K562 (cell line): ENCODE data around the gene ZNF853.

Source experiments
- ATF1 ChIP-seq, 2 experiments: fragments of 450-650 bp in 1 of 2; IDR thresholded peaks; 2 replicates each; pipeline ENCODE4 v1.6.1; 2016; ENCODE audit warnings: missing compliant biosample characterization in 1 of 2, missing genetic modification characterization in 1 of 2
- CHD4 ChIP-seq: fragments of 200-600 bp; sonication (generic); IDR thresholded peaks from 3 replicates; pipeline ENCODE4 v1.6.1; 2012; ENCODE audit warnings: low read depth, mild to moderate bottlenecking, mixed read lengths, low read length, inconsistent platforms; ENCODE audit not compliant: insufficient read depth, insufficient replicate concordance, poor library complexity, severe bottlenecking
- CTCF ChIP-seq, 3 experiments: IDR thresholded peaks in 2 of 3; conservative IDR thresholded peaks in 1 of 3; 2 replicates each; pipeline ENCODE4 v1.5.1; 2011 to 2012; ENCODE audit warnings: low read length in 3 of 3, mild to moderate bottlenecking in 3 of 3, control low read depth in 2 of 3, improper control_type of control experiment in 1 of 3, inconsistent platforms in 1 of 3, low read depth in 1 of 3, mixed read lengths in 1 of 3, moderate library complexity in 1 of 3; ENCODE audit not compliant: insufficient read depth in 2 of 3
- ZNF232 ChIP-seq: sonication (generic); formaldehyde crosslinking; IDR thresholded peaks from 2 replicates; pipeline ENCODE4 v1.8.0; 2022; ENCODE audit warnings: mild to moderate bottlenecking, missing genetic modification reagents
- ZNF586 ChIP-seq: fragments of 450-650 bp; formaldehyde crosslinking; conservative IDR thresholded peaks from 2 replicates; pipeline ENCODE4 v1.4.0; 2020; ENCODE audit warnings: mild to moderate bottlenecking, moderate library complexity
- TF ChIP-seq, protein P1 (sequence below): fragments of 250-450 bp; sonication (Bioruptor Pico); IDR thresholded peaks from 2 replicates; pipeline ENCODE4 v1.8.0; 2021; ENCODE audit warnings: mild to moderate bottlenecking, moderate library complexity

- TF ChIP-seq CTCF (IDR thresholded peaks at IDR 0.05 in 2 of 3, conservative IDR thresholded peaks at IDR 0.05 in 1 of 3; ENCODE audit: insufficient read depth in 2 of 3, low read depth in 1 of 3, low read length in 3 of 3) (no peak), ZNF232 (CRISPR knock-in tag) (no peak), CHD4 (no peak), ATF1 (CRISPR knock-in tag; IDR thresholded peaks at IDR 0.05) (no peak), ATF1 (tag; IDR thresholded peaks at IDR 0.05) (no peak), ZNF586 (CRISPR knock-in tag) (no peak)
- TF ChIP-seq, protein P1, sequence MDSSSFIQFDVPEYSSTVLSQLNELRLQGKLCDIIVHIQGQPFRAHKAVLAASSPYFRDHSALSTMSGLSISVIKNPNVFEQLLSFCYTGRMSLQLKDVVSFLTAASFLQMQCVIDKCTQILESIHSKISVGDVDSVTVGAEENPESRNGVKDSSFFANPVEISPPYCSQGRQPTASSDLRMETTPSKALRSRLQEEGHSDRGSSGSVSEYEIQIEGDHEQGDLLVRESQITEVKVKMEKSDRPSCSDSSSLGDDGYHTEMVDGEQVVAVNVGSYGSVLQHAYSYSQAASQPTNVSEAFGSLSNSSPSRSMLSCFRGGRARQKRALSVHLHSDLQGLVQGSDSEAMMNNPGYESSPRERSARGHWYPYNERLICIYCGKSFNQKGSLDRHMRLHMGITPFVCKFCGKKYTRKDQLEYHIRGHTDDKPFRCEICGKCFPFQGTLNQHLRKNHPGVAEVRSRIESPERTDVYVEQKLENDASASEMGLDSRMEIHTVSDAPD (CRISPR knock-in tag) = no peak
Observed at GRCh38 chr7:6654113-6654841, 38.9 kb downstream of the ZNF853 start.
